NCI-H2081 treated with DMSO at 0.1 percent for 48 hours (cell line): ENCODE data around the gene C16orf95.

Experiments
- DNase-seq: peaks from one replicate; lab custom pipeline; 2025; lab: John Stamatoyannopoulos, UW

C16orf95 gene

GRCh38 chr16:87316450-87316922, 706 bp downstream of the C16orf95 start:
- no peak for DNase-seq

- DNase-seq, result no peak
Observed at GRCh38 chr16:87314990-87315420, 2.2 kb downstream of the C16orf95 start.

GRCh38 chr16:87312008-87312407, 5.2 kb downstream of the C16orf95 start:
- no peak for DNase-seq

- DNase-seq, result no peak
Observed at GRCh38 chr16:87311387-87311786, 5.8 kb downstream of the C16orf95 start.

GRCh38 chr16:87310610-87311009, 6.6 kb downstream of the C16orf95 start:
- DNase-seq, result no peak

GRCh38 chr16:87309620-87310525, 7.3 kb downstream of the C16orf95 start:
- no peak for DNase-seq

GRCh38 chr16:87308826-87309225, 8.4 kb downstream of the C16orf95 start:
- no peak for DNase-seq

GRCh38 chr16:87306516-87306915, 10.7 kb downstream of the C16orf95 start:
- no peak for DNase-seq

- no peak for DNase-seq
Observed at GRCh38 chr16:87305505-87306391, 11.4 kb downstream of the C16orf95 start.

- no peak for DNase-seq
Observed at GRCh38 chr16:87304951-87305350, 12.2 kb downstream of the C16orf95 start.

GRCh38 chr16:87303962-87304521, 13.2 kb downstream of the C16orf95 start:
- no peak for DNase-seq

GRCh38 chr16:87303431-87303930, 13.7 kb downstream of the C16orf95 start:
- no peak for DNase-seq

GRCh38 chr16:87298857-87299465, 18.2 kb downstream of the C16orf95 start:
- no peak for DNase-seq

GRCh38 chr16:87297918-87298631, 19.1 kb downstream of the C16orf95 start:
- no peak for DNase-seq

GRCh38 chr16:87297407-87297806, 19.8 kb downstream of the C16orf95 start:
- no peak for DNase-seq

- DNase-seq, result no peak
Observed at GRCh38 chr16:87295661-87296531, 21.3 kb downstream of the C16orf95 start.

- no peak for DNase-seq
Observed at GRCh38 chr16:87295259-87295658, 21.9 kb downstream of the C16orf95 start.

- no peak for DNase-seq
Observed at GRCh38 chr16:87293990-87294389, 23.2 kb downstream of the C16orf95 start.

GRCh38 chr16:87291944-87292343, 25.2 kb downstream of the C16orf95 start:
- no peak for DNase-seq

- DNase-seq, result no peak
Observed at GRCh38 chr16:87288753-87289362, 28.3 kb downstream of the C16orf95 start.
